Esophagus muscularis mucosa (tissue), 3 donors: ENCODE measurements around the gene LRP1.

Source experiments
- CTCF ChIP-seq, 3 experiments: fragments of 200-600 bp in 2 of 3; fragments of 450-650 bp in 1 of 3; sonication (generic) in 2 of 3; IDR thresholded peaks; one replicate each; pipeline ENCODE4 v1.5.1; 2017 to 2019; ENCODE audit warnings: antibody characterized with exemption in 3 of 3, mild to moderate bottlenecking in 2 of 3, moderate library complexity in 1 of 3
- POLR2A ChIP-seq: fragments of 450-650 bp; IDR thresholded peaks from one replicate; pipeline ENCODE4 v1.6.1; 2017; ENCODE audit warnings: antibody characterized with exemption, moderate library complexity, mild to moderate bottlenecking, low read depth
- POLR2AphosphoS5 ChIP-seq, 2 donors: sonication (generic); formaldehyde crosslinking; IDR thresholded peaks; one replicate each; pipeline ENCODE4 v1.6.1; 2017; ENCODE audit warnings: antibody characterized with exemption in 2 of 2

GRCh38 chr12:57096099-57096572 is 32.1 kb upstream of the LRP1 start:
- TF ChIP-seq POLR2A = no peak
- TF ChIP-seq CTCF (IDR thresholded peaks at IDR 0.05) = no peak
- no peak for TF ChIP-seq POLR2AphosphoS5 (IDR thresholded peaks at IDR 0.05)
